Fibroblast of the aortic adventitia (primary cell): ENCODE data around the gene TCTN3. TPM values are rescaled to one million over a fixed set of nuclear protein-coding genes. Genes with fewer than 3 reads are reported as not detected.
A peak's percentile ranks its signal among the peaks of the same experiment; 100 is the strongest.
"Not testable (repeated sequence)": the region's sequence is repeated elsewhere in the genome, so short reads cannot be mapped to it uniquely, and the experiment has no call there.

Source experiments
- DNase-seq: peaks from one replicate; pipeline ENCODE4 v3.0.0-alpha.2; 2010; ENCODE audit warnings: low read depth
- H3K4me3 ChIP-seq: 2 replicates; pipeline ENCODE4 v1.5.1; 2011; ENCODE audit warnings: low read depth, mild to moderate bottlenecking, control low read depth, low read length, moderate library complexity
- CTCF ChIP-seq: IDR thresholded peaks from 2 replicates; pipeline ENCODE4 v1.5.1; 2011; ENCODE audit warnings: mild to moderate bottlenecking, low read length, control low read depth, inconsistent platforms; ENCODE audit not compliant: insufficient read depth
- total RNA-seq: library from RNA; depleted of rRNA; stranded (reverse); fragments of >200 nt; gene quantifications from 2 replicates; pipeline ENCODE4 v1.2.3, GENCODE V29; 2012; ENCODE audit warnings: low replicate concordance

The TCTN3 gene
- total RNA-seq, 1 donor, result 38.3 TPM

GRCh38 chr10:95729323-95730055 is 35.8 kb upstream of the TCTN3 start:
- no peak for TF ChIP-seq CTCF
- no peak for DNase-seq
- no peak overlapping the region for H3K4me3 ChIP-seq

- peak; percentile 28 for DNase-seq
- TF ChIP-seq CTCF, result no peak
- no peak overlapping the region for H3K4me3 ChIP-seq
Observed at GRCh38 chr10:95728526-95728925, 34.8 kb upstream of the TCTN3 start.

DNA sequence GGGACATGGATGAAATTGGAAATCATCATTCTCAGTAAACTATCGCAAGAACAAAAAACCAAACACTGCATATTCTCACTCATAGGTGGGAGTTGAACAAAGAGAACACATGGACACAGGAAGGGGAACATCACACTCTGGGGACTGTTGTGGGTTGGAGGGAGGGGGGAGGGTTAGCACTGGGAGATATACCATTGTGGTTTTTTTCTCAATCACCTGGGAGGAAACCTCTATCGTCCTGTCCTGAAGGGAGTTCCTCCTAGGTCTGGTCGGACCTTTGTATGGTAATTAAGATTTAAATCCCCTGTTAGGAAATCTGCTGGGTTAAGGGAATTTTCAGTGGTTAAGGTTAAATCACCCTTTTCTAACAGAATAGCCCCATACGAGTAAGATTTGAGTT is 28.8 kb upstream of the TCTN3 start:
- DNase-seq, H3K4me3 ChIP-seq: not testable (repeated sequence)

DNA sequence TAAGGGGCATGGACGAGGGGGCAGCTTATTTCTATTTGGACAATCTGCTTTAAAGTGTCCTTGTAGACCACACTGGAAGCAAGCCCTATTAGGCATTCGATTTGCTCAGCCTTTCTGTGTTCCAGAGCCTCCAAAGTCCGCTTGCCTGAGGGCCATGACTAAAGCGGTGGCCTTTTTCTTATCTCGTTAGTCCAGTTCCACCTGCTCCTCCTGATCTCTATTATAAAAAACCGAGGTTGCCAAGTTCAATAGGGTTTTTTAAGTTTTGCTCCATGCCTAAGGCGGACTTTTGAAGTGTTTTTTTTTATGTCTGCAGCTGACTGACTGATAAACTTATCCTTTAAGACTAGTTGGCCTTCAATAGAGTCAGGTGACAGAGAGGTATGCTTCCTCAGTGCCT is 27.0 kb upstream of the TCTN3 start:
- DNase-seq, H3K4me3 ChIP-seq: not testable (repeated sequence)

GRCh38 chr10:95716866-95717265 is 23.1 kb upstream of the TCTN3 start:
- DNase-seq, result no peak
- H3K4me3 ChIP-seq, result no peak overlapping the region
- no peak for TF ChIP-seq CTCF

GRCh38 chr10:95716466-95716865 is 22.7 kb upstream of the TCTN3 start:
- no peak overlapping the region for H3K4me3 ChIP-seq
- DNase-seq, result no peak
- TF ChIP-seq CTCF, result no peak

- TF ChIP-seq CTCF, result no peak
- no peak overlapping the region for H3K4me3 ChIP-seq
- DNase-seq, result no peak
Observed at GRCh38 chr10:95711492-95711891, 17.8 kb upstream of the TCTN3 start.

GRCh38 chr10:95706990-95707389 is 13.3 kb upstream of the TCTN3 start:
- no peak for TF ChIP-seq CTCF
- no peak overlapping the region for H3K4me3 ChIP-seq
- DNase-seq, result no peak
